Measurements from ENCODE around the gene LRRC3.

The LRRC3 gene

GRCh38 chr21:44454747-44455523, at the start of gene LRRC3:
Gene LRRC3, plus strand, starts transcription at chr21:44455510. Its CDS starts 1,135 bp downstream, at chr21:44456645.
- 0 out of 2 replicates have a peak, but pooled peaks have one; percentile 15 for TF ChIP-seq ZBTB7A (IDR thresholded peaks at IDR 0.05; ENCODE audit: low read depth)
- TF ChIP-seq TEAD4 (IDR thresholded peaks at IDR 0.05): no peak

GRCh38 chr21:44405948-44406872, 49.1 kb upstream of the LRRC3 start:
- TF ChIP-seq CREB1 (IDR thresholded peaks at IDR 0.05; ENCODE audit: low read depth) (no peak), EGR1 (IDR thresholded peaks at IDR 0.05) (no peak), TEAD4 (IDR thresholded peaks at IDR 0.05) (no peak), FOXM1 (IDR thresholded peaks at IDR 0.05; ENCODE audit: borderline replicate concordance, low read depth) (no peak), CEBPB (IDR thresholded peaks at IDR 0.05) (no peak), TCF12 (IDR thresholded peaks at IDR 0.05; ENCODE audit: low read depth) (no peak), ZBTB7A (IDR thresholded peaks at IDR 0.05; ENCODE audit: low read depth) (no peak), MAX (IDR thresholded peaks at IDR 0.05) (no peak), RAD21 (IDR thresholded peaks at IDR 0.05; ENCODE audit: low read depth) (no peak), TAF1 (IDR thresholded peaks at IDR 0.05; ENCODE audit: low read depth) (no peak), NFIC (IDR thresholded peaks at IDR 0.05) (no peak), EP300 (IDR thresholded peaks at IDR 0.05; ENCODE audit: borderline replicate concordance) (no peak), YY1 (IDR thresholded peaks at IDR 0.05; ENCODE audit: low read depth) (no peak), USF1 (IDR thresholded peaks at IDR 0.05) (no peak), REST (IDR thresholded peaks at IDR 0.05; ENCODE audit: low read depth) (no peak)

GRCh38 chr21:44406953-44407352, 48.4 kb upstream of the LRRC3 start:
- no peak for TF ChIP-seq REST (IDR thresholded peaks at IDR 0.05; ENCODE audit: low read depth)
- no peak for TF ChIP-seq YY1 (IDR thresholded peaks at IDR 0.05; ENCODE audit: low read depth)
- no peak for TF ChIP-seq EGR1 (IDR thresholded peaks at IDR 0.05)
- TF ChIP-seq USF1 (IDR thresholded peaks at IDR 0.05): no peak
- no peak for TF ChIP-seq TCF12 (IDR thresholded peaks at IDR 0.05; ENCODE audit: low read depth)
- no peak for TF ChIP-seq FOXM1 (IDR thresholded peaks at IDR 0.05; ENCODE audit: borderline replicate concordance, low read depth)
- TF ChIP-seq ZBTB7A (IDR thresholded peaks at IDR 0.05; ENCODE audit: low read depth): no peak
- TF ChIP-seq NFIC (IDR thresholded peaks at IDR 0.05): no peak
- no peak for TF ChIP-seq CREB1 (IDR thresholded peaks at IDR 0.05; ENCODE audit: low read depth)

GRCh38 chr21:44407493-44407892, 47.8 kb upstream of the LRRC3 start:
- no peak for TF ChIP-seq NFIC (IDR thresholded peaks at IDR 0.05)
- TF ChIP-seq EP300 (IDR thresholded peaks at IDR 0.05; ENCODE audit: borderline replicate concordance): no peak
- TF ChIP-seq TCF12 (IDR thresholded peaks at IDR 0.05; ENCODE audit: low read depth): no peak
- TF ChIP-seq YY1 (IDR thresholded peaks at IDR 0.05; ENCODE audit: low read depth): no peak
- TF ChIP-seq CEBPB (IDR thresholded peaks at IDR 0.05): no peak
- TF ChIP-seq ZBTB7A (IDR thresholded peaks at IDR 0.05; ENCODE audit: low read depth): no peak
- TF ChIP-seq EGR1 (IDR thresholded peaks at IDR 0.05): no peak
- TF ChIP-seq TEAD4 (IDR thresholded peaks at IDR 0.05): no peak
- TF ChIP-seq TAF1 (IDR thresholded peaks at IDR 0.05; ENCODE audit: low read depth): no peak
- no peak for TF ChIP-seq MAX (IDR thresholded peaks at IDR 0.05)
- TF ChIP-seq RAD21 (IDR thresholded peaks at IDR 0.05; ENCODE audit: low read depth): no peak

- TF ChIP-seq CREB1 (IDR thresholded peaks at IDR 0.05; ENCODE audit: low read depth): no peak
- no peak for TF ChIP-seq ZBTB7A (IDR thresholded peaks at IDR 0.05; ENCODE audit: low read depth)
- no peak for TF ChIP-seq TEAD4 (IDR thresholded peaks at IDR 0.05)
- no peak for TF ChIP-seq EGR1 (IDR thresholded peaks at IDR 0.05)
- no peak for TF ChIP-seq YY1 (IDR thresholded peaks at IDR 0.05; ENCODE audit: low read depth)
- TF ChIP-seq REST (IDR thresholded peaks at IDR 0.05; ENCODE audit: low read depth): no peak
- no peak for TF ChIP-seq USF1 (IDR thresholded peaks at IDR 0.05)
- TF ChIP-seq EP300 (IDR thresholded peaks at IDR 0.05; ENCODE audit: borderline replicate concordance): no peak
- TF ChIP-seq TCF12 (IDR thresholded peaks at IDR 0.05; ENCODE audit: low read depth): no peak
- TF ChIP-seq FOXM1 (IDR thresholded peaks at IDR 0.05; ENCODE audit: borderline replicate concordance, low read depth): no peak
- no peak for TF ChIP-seq NFIC (IDR thresholded peaks at IDR 0.05)
Measured at GRCh38 chr21:44408226-44408625, 47.1 kb upstream of the LRRC3 start.
